HG03066 (cell line): Measurements from ENCODE around the gene NCOA3.
"Not testable (repeated sequence)": the region's sequence is repeated elsewhere in the genome, so short reads cannot be mapped to it uniquely, and the experiment has no call there.

ENCODE experiments used
- ATAC-seq: cut with Tn5 transposase; IDR thresholded peaks from one replicate; pipeline ENCODE4 v1.9.1; 2021; ENCODE audit warnings: low read depth; ENCODE audit not compliant: unreplicated experiment

NCOA3 gene

GRCh38 chr20:47534405-47534804 is 32.7 kb downstream of the NCOA3 start:
- ATAC-seq, result no peak

GRCh38 chr20:47535088-47535487 is 33.4 kb downstream of the NCOA3 start:
- no peak for ATAC-seq

DNA sequence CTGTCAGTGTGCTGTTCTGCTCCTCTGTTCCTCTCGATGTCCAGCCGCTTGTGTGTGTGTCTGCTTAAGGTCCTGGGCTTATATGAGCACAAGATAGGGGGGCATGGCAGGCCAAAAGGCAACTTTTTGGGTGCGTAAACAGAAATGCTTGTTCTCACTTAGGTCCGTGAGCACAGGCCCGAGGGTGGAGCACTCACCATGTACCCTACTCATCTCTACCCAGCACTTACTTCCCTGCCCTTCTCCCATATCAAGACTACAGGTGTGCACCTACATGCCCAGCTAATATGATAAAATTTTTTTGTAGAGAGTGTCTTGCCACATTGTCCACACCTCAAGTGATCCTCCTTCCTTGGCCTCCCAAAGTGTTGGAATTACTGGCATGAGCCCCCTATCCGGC is 34.3 kb downstream of the NCOA3 start:
- no peak for ATAC-seq

DNA sequence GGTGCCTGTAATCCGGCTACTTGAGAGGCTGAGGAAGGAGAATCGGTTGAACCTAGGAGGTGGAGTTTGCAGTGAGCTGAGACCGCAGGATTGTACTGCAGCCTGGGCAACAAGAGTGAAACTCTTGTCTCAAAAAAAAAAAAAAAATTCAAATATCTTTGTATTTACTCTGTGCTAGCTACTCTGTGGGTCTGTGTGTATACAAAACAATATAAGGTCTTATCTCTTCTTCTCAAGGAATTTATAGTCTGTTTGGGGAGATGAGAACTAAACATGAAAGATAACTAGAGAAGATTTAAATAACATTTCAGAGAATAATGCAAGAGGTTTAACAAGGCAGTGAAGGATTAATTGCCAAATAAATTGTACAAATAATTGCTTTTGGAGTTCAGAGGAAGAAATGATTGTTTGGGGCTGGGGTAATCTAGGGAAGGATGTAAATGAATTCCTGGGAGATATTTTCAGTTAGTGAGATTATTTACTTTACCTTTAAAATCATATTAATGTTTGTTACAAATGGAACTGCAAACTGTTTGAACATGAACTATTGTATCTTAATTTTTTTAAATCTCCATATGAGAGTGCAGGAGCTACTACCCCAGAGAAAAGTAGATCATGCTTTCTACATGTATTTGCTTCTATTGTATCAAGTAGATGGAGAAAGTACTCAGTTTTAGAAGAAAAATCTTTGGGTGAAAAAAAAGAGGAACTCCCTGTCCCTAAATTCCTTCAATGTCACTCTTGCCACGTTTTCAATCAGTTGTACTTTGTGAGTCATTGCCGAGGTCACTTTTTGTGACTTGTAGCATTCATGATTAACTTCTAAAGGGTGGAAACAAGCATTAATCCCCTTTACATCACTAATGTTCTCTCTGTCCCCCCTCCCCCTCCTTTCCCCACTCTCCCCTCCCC is 39.0 kb downstream of the NCOA3 start:
- ATAC-seq, result no peak

DNA sequence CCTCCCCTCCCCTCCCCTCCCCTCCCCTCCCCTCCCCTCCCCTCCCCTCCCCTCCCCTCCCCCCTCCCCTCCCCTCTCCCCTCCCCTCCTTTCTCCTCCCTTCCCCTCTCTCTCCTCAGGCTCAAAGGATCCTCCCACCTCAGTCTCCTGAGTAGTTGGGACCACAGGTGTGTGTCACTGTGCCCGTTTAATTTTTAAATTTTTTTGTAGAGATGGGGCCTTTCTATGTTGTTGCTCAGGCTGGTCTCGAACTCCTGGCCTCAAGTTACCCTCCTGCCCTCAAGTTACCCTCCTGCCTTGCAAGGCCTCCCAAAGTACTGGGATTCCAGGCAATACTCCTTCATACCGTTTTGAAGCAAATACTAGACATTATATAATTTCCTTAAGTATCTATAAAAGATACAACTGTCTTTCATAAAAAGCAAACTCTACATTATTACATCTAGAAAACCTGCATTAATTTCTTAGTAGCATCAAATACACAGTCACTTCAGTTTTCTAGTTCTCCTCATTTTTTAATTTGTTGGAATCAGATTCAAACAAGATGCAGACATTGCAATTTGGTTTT is 39.8 kb downstream of the NCOA3 start:
- no peak for ATAC-seq

DNA sequence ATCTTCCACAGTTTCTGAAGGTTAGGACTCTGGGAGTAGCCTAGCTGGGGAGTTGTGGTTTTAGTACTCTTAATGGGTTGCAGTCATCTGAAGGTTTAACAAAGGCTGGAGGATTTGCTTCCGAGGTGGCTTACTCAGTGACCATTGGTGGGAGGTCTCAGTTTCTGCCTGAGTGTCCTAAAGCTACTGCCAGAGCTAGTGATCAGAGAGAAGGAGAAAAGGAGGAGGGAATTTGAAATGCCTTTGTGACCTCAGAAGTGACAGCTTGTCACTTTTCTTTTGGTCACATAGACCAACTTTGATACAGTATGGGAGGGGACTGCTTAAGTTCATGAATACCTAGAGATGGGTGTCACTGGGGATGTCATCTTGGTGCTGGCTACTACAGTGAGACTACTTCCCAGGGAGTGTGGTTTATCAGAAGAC is 41.3 kb downstream of the NCOA3 start:
- no peak for ATAC-seq

- no peak for ATAC-seq
Measured at GRCh38 chr20:47544240-47544639, 42.6 kb downstream of the NCOA3 start.

DNA sequence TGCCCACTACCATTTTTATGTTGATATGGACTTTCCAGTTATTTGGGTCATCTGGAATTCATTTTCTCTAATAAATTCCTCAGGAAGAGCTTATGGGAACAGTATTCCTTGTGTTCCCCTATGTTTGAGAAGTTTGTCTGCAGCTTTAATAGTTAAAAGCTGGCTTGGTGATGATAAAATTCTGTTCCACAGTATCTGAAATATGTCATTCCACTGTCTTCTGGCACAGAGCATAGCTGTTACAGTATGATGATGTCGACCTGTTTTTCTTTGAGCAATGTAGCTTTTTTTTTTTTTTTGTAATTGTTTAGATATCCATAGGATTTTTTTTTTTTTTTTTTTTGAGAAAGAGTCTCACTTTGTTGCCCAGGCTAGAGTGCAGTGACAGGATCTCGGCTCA is 43.2 kb downstream of the NCOA3 start:
- ATAC-seq, result no peak

- no peak for ATAC-seq
Measured at GRCh38 chr20:47545499-47545898, 43.8 kb downstream of the NCOA3 start.

GRCh38 chr20:47546184-47547033 is 44.7 kb downstream of the NCOA3 start:
- ATAC-seq, result no peak

- no peak for ATAC-seq
Measured at GRCh38 chr20:47547034-47547387, 45.3 kb downstream of the NCOA3 start.

DNA sequence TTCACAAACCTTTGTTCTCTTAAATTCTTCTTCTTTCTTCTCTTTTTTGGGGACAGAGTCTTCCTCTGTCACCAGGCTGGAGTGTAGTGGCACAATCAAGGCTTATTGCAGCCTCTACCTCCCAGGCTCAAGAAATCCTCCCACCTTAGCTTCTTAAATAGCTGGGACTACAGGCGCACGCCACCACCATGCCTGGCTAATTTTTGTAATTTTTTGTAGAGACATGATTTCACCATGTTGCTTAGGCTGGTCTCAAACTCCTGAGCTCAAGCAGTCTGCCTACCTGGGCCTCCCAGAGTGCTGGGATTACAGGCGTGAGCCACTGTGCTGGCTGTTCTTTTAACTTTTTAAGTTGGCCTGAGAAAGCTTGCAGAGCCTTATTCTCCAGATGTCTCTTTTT is 48.0 kb downstream of the NCOA3 start:
- no peak for ATAC-seq

- no peak for ATAC-seq
Measured at GRCh38 chr20:47551222-47551621, 49.5 kb downstream of the NCOA3 start.

GRCh38 chr20:47551841-47552240 is 50.2 kb downstream of the NCOA3 start:
- ATAC-seq, result no peak

- no peak for ATAC-seq
Measured at GRCh38 chr20:47552996-47553395, 51.3 kb downstream of the NCOA3 start.

DNA sequence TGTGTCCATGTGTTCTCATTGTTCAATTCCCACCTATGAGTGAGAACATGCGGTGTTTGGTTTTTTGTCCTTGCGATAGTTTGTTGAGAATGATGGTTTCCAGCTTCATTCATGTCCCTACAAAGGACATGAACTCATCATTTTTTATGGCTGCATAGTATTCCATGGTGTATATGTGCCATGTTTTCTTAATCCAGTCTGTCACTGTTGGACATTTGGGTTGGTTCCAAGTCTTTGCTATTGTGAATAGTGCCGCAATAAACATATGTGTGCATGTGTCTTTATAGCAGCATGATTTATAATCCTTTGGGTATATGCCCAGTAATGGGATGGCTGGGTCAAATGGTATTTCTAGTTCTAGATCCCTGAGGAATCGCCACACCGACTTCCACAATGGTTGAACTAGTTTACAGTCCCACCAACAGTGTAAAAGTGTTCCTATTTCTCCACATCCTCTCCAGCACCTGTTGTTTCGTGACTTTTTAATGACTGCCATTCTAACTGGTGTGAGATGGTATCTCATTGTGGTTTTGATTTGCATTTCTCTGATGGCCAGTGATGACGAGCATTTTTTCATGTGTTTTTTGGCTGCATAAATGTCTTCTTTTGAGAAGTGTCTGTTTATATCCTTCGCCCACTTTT is 52.0 kb downstream of the NCOA3 start:
- ATAC-seq, result not testable (repeated sequence)

- ATAC-seq, result not testable (repeated sequence)
Measured at GRCh38 chr20:47554283-47554682, 52.6 kb downstream of the NCOA3 start.

- ATAC-seq, result no peak
Measured at GRCh38 chr20:47557218-47557617, 55.5 kb downstream of the NCOA3 start.

GRCh38 chr20:47557791-47558190 is 56.1 kb downstream of the NCOA3 start:
- no peak for ATAC-seq

- no peak for ATAC-seq
Measured at GRCh38 chr20:47558295-47559066, 56.8 kb downstream of the NCOA3 start.
